Activated CD4-positive, alpha-beta T cell treated with anti-CD3 and anti-CD28 coated beads, Interleukin-2, amount 50 U/mL, for 1 hour (primary cell): ENCODE data around the gene RNF7.
"Not testable (repeated sequence)": the region's sequence is repeated elsewhere in the genome, so short reads cannot be mapped to it uniquely, and the experiment has no call there.

Experiments
- DNase-seq: peaks from one replicate; pipeline ENCODE4 v3.0.0-alpha.2; 2020

RNF7 gene

DNA sequence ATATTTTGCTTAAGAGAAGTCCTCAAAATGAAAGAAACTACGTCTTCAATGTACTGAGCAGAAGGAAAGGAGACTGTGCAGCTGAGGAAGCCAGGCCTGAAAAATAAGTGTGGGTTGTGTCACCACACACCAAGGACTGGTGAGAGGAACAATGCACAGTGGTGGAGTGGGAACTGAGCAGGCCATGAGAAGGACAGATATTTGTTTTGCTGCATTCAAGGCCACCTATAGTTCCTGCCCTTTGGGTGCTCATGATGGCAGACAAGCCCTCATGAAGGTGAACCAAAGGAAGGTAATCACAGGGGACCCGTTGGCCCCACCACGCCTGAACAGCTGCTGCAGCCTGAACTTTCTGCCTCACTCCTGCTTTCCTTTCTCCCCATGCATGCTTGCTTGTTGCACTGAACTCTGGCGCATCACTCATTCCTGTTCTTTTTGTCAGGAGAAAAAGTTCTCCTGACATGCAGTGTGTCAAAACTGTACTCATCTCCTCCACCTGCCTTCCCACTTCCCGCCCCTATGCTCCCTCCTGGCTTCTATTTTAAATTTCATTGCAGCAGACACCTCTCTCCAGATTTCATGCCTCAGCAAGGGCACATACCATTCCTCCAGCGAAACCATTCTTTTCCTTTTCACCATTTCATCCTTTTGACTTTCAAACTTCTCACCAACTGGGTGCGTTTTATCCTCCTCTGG, 2.2 kb upstream of the RNF7 start:
- no peak for DNase-seq

DNA sequence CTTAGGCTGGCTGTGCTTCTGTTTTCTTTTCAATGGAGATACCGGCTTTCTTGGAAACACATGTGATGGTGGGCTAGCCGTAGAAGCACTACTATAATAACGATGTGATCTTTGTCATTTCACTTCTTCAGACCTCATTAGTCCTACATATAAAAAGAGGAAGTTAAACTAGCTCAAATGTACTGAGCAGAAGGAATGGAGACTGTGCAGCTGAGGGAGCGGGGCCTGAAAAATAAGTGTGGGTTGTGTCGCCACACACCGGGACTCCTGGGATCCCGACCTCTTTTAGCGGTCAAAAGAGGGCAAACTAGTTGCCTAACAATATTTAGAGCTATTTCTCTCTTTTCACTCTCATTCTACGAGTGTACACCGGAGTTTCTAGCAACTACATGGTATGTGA, 1.0 kb upstream of the RNF7 start:
- DNase-seq = no peak

GRCh38 chr3:141737678-141738021, 448 bp upstream of the RNF7 start:
- DNase-seq = no peak

- no peak for DNase-seq
Observed at GRCh38 chr3:141738891-141739363, 829 bp downstream of the RNF7 start.

- DNase-seq = no peak
Observed at GRCh38 chr3:141739731-141740130, 1.6 kb downstream of the RNF7 start.

GRCh38 chr3:141740349-141740748, 2.3 kb downstream of the RNF7 start:
- DNase-seq = no peak

DNA sequence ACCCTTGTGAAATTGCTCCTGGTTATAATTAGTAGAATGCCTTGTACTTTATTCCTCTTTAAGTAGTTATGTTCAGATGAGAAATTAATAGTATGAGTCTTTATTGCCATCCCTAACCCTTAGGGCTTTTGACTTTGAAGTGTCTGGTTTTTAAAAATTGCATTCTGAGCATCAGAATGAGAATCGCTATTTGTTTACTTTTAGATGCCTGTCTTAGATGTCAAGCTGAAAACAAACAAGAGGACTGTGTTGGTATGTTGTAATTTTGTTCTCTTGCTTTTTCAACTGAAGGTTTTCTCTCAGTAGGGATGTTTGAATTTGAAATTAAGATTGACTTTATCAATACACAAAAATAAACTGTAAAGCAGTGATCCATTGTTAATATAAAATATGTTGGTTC, 5.2 kb downstream of the RNF7 start:
- no peak for DNase-seq

DNA sequence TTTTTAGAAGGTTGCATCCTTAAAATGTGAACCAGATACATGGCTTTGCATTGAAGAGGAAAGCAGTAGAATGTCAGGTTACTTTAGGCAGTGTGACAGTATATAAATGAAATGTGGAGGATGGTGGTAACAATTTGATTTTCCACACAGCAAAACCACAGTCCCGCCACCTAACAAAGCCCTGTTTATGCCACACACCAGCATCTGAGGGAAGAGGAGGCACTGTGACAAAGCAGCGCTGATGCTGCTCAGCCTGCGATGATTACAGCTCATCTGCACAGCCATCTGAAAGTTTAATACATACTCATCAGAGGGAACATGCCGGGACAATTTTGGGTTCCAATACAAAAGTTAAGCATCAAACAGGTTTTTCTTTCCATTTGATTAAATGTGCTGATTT, 8.9 kb downstream of the RNF7 start:
- DNase-seq = no peak

DNA sequence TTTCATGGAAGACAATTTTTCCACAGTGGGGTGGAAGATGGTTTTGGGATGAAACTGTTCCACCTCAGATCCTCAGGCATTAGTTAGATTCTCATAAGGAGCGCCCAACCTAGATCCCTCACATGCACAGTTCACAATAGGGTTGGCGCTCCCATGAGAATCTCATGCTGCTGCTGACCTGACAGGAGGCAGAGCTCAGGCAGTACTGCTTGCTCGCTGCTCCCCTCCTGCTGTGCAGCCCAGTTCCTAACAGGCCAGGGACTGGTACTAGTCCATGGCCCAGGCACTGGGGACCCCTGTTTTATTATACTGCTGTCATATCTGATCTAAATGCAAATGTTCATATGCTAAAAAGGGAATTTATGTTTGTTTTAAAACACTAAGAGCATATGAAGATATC, 15.3 kb downstream of the RNF7 start:
- DNase-seq = no peak

DNA sequence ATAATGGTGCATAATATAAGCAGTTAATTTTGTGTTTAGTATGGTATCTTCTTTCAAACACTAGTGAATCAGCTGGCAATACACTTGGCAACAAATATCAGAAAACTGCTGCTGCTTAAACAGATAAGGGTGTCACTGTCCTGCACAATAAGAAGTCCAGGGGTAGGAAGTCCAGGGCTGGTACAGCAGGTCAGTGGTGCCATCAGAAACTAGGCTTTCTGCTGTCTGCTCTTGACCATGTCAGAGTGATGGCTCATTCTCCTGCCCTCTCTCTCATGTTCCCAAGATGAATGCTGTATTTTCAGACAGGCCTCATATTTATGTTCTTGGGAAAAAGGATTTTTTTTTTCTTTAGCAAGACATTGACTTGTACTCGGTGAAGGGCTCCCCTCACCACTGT, 15.9 kb downstream of the RNF7 start:
- no peak for DNase-seq

DNA sequence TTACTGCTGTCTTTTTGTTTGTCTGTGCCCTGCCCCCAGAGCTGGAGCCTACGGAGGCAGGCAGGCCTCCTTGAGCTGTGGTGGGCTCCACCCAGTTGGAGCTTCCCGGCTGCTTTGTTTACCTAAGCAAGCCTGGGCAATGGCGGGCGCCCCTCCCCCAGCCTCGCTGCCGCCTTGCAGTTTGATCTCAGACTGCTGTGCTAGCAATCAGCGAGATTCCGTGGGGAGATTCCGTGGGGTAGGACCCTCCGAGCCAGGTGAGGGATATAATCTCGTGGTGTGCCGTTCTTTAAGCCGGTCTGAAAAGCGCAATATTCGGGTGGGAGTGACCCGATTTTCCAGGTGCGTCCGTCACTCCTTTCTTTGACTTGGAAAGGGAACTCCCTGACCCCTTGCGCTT, 24.5 kb downstream of the RNF7 start:
- DNase-seq = not testable (repeated sequence)

DNA sequence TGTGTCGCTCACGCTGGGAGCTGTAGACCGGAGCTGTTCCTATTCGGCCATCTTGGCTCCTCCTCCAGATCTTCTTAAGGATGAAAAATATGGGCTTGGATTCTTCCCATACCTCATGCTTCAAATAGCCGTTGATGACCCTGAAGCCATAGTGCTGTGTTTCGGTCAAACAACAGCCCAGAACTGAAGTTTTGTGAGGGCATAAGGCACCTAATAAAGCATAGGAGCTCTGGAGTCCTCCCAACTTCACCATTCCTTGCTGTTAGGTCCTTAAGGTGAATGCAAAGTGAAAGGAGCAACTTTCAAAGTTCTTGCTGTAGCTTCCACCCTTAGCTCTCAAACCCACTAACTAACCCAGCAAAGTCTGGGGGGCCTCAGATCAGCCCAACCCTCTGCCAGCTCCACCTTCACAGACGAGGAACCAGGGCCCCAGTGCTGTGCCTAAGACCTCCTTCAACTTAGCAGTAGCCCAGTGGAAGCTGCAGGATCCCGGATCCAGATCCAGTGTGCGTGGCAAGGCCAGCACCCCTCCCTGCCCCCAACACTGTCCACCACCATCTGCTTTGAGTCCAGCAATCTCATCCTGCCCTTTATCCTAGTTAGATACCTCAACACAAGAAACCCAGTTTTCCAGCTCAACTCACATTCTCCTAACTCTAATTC, 25.1 kb downstream of the RNF7 start, which contains the start of gene GRK7:
Gene GRK7, plus strand, starts transcription at position 321 of the 663 bp plus-strand sequence. CDS start 14,877 bp downstream, outside the sequence.
- no peak for DNase-seq

DNA sequence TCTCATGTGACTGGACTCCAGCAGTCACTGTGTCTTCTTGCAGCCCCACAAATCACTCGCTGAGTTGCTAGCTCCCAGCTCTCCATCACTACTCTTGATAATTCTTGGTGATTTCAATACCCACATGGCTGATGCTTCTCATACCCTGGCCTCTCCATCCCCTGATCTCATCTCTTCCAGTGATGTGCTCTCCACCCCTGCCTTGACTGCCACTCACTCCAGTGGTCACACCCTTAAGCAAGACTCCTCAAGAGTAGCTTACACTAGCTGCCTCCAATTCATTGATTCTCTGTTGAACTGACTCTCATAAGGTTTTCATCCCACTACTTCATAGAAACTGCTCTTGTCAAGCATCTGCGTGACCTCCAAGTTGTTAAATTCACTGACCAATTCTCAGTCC, 25.9 kb downstream of the RNF7 start:
- DNase-seq = no peak

GRCh38 chr3:141764465-141764864, 26.4 kb downstream of the RNF7 start:
- DNase-seq = no peak

GRCh38 chr3:141764986-141765385, 26.9 kb downstream of the RNF7 start:
- DNase-seq = no peak

- DNase-seq = no peak
Observed at GRCh38 chr3:141767066-141767465, 29.0 kb downstream of the RNF7 start.

DNA sequence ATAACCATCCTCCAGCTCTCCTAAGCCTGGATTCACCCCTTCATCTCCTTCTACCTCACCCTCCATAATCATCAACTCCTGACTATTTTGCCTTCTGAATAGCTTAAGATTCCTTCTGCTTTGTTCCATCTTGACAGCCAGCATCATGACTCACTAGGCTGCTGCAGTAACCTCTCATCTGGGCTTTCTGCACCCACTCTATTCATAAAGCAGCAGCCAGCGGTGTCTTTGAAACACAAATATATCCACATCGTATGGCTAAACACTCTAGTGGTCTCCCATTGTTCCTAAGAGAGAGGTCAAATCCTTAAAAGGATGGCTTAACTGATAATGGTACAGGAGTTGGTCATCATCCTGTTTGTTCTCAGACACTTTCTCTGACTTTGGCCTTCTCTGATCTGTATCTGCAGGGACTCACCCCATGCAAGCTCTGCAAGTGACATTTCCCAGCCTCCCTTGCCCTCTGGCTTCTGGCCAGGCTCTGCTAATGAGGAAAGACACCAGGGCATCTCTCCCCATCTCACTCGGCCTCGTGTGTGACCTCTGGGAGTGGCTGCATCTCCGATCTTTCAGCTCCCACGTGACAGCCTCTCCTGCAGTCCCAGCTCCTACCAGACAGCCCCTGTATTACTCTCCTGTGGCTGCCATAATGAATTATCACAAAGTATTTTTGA, 31.3 kb downstream of the RNF7 start:
- no peak for DNase-seq

DNA sequence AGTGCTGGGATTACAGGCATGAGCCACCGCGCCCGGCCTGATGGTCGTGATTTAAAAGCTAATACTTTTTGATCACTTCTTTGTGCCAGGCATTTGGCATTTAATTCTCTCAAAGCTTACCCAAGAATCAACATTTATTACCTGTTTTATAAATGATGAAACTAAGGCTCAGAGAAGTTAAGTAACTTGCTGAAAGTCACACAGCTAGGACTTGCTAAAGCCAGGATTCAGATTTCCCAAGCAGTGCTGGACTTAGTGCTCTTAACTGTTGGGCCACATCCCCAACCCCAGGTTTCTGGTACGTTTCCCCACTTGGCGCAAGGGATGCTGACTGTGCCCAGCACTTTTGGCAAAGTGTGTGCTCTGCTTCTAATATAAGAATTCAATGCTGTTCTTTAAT, 35.6 kb downstream of the RNF7 start:
- no peak for DNase-seq

DNA sequence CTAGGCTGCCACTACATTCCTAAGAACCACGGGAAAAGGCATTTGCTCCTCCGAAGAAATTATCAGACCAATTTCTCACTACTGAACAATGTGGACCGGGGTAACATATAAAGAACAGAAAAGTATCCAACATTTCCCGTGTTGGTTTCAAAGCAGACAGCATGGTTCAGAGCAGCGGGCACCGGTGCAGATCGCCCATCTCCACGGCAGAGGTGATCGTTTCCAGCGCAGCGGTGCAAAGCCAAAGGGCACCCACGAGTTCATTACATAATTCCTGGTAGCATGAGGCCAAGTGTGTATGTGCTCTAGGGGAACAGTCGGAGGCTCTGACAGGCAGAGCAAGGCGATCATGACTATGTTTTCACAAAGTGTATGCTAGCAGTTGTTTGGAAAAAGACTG, 38.3 kb downstream of the RNF7 start:
- DNase-seq = no peak

- no peak for DNase-seq
Observed at GRCh38 chr3:141776885-141777284, 38.8 kb downstream of the RNF7 start.

DNA sequence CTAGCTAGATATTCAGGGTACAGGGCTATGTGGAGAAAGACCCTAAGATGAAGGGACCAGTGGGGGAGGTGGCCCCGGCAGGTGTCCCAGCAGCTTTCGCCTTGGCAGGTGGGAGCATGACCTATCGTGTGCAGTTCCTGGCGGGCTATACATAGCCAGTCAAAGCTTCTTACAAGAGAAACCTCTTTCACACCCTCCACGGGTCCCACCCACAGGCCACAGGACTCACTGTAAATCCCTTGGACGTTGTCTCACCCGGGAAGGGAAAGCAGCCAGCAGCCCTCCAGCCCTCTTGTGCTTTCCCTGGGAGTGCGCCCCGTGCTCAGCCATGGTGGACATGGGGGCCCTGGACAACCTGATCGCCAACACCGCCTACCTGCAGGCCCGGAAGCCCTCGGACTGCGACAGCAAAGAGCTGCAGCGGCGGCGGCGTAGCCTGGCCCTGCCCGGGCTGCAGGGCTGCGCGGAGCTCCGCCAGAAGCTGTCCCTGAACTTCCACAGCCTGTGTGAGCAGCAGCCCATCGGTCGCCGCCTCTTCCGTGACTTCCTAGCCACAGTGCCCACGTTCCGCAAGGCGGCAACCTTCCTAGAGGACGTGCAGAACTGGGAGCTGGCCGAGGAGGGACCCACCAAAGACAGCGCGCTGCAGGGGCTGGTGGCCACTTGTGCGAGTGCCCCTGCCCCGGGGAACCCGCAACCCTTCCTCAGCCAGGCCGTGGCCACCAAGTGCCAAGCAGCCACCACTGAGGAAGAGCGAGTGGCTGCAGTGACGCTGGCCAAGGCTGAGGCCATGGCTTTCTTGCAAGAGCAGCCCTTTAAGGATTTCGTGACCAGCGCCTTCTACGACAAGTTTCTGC, 40.1 kb downstream of the RNF7 start:
- no peak for DNase-seq

GRCh38 chr3:141779667-141780066, 41.6 kb downstream of the RNF7 start:
- DNase-seq = no peak

DNA sequence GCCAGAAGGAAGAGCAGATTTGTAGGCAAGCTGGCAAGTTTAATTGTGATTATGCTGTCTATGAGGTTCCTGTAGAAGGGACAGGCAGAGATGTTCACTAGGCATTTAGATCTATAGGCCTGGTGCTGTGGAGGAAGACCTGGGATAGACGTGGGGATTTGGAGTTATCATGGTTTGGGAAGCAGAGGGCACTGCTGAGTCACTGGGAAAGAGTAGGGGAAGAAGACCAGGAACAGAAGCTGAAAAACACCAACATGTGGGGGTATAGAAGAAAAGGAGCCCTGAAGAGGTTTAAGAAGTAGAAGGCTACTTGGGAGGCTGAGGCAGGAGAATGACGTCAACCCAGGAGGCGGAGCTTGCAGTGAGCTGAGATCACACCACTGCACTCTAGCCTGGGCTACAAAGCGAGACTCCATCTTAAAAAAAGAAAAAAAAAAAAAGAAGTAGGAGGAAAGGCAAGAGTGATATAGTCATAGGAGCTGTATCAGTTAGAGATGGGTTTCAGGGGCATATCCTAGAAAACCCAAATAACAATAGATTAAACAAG, 44.4 kb downstream of the RNF7 start:
- DNase-seq = no peak
